Esophagus (tissue), 2 donors: ENCODE results near the gene PNCK. TPM values are rescaled to one million over a fixed set of nuclear protein-coding genes. Genes with fewer than 3 reads are reported as not detected.
"Not testable (repeated sequence)": the region's sequence is repeated elsewhere in the genome, so short reads cannot be mapped to it uniquely, and the experiment has no call there.

Experiments used
- H3K27ac ChIP-seq, 2 donors: one replicate each; pipeline ENCODE4 v1.5.1; 2013; ENCODE audit warnings: low read depth in 2 of 2, mild to moderate bottlenecking in 2 of 2, inconsistent platforms in 1 of 2, low read length in 1 of 2, moderate library complexity in 1 of 2
- H3K27me3 ChIP-seq, 2 donors: one replicate each; pipeline ENCODE4 v1.6.1; 2013; ENCODE audit warnings: low read length in 2 of 2, control low read depth in 1 of 2, mild to moderate bottlenecking in 1 of 2; ENCODE audit not compliant: insufficient read depth in 2 of 2, control insufficient read depth in 1 of 2
- H3K36me3 ChIP-seq, 2 donors: one replicate each; pipeline ENCODE4 v1.6.1; 2013; ENCODE audit warnings: low read length in 1 of 2; ENCODE audit not compliant: control insufficient read depth in 2 of 2, insufficient read depth in 2 of 2
- H3K4me1 ChIP-seq, 2 donors: one replicate each; pipeline ENCODE4 v1.6.1; 2013; ENCODE audit warnings: low read length in 1 of 2; ENCODE audit not compliant: control insufficient read depth in 2 of 2, insufficient read depth in 2 of 2
- H3K4me3 ChIP-seq, 2 donors: one replicate each; pipeline ENCODE4 v1.5.1; 2013; ENCODE audit warnings: low read length in 2 of 2, mild to moderate bottlenecking in 2 of 2, low read depth in 1 of 2, moderate library complexity in 1 of 2
- H3K9me3 ChIP-seq, 2 donors: one replicate each; pipeline ENCODE4 v1.6.1; 2013; ENCODE audit warnings: mild to moderate bottlenecking in 2 of 2, low read depth in 1 of 2, low read length in 1 of 2, moderate library complexity in 1 of 2; ENCODE audit not compliant: control insufficient read depth in 2 of 2, insufficient read depth in 1 of 2
- WGBS, 2 donors: extraction: QIAGEN DNeasy Blood & Tissue Kit; methylation state at CpG; one replicate each; pipeline ENCODE4 v1.1.7; 2013; 5-methylcytosine and 5-hydroxymethylcytosine counted together
- polyA plus RNA-seq, 2 donors: library from polyadenylated mRNA; stranded (reverse); fragments of 200-250 nt; gene quantifications; one replicate each; pipeline ENCODE4 v1.2.3, GENCODE V29; 2013
- donor health status: healthy with polysubstance abuse.
- donor health status: Bipolar disorder and iron deficiency.

PNCK gene
- polyA plus RNA-seq, 2 donors = 5.0 to 6.4 TPM

GRCh38 chrX:153688071-153688470 is 14.5 kb upstream of the PNCK start:
- Histone ChIP-seq H3K27me3 (no peaks in the 10 kb centered on the region), H3K36me3 (no peaks in the 10 kb centered on the region), H3K4me1 (peaks cover 0 to 6% of the 10 kb centered on the region in 2 donors), H3K27ac (peak overlapping the region in 1 of 2 donors; percentile 33), H3K4me3 (peak overlapping the region in 1 of 2 donors; percentile 42), H3K9me3 (no peaks in the 10 kb centered on the region)
- 2 to 60% methylated on average over 3 to 59 of the region's 69 CpGs for WGBS, 2 donors

GRCh38 chrX:153687121-153688039 is 13.8 kb upstream of the PNCK start, which contains the start of gene SLC6A8:
Gene SLC6A8, plus strand, starts transcription at chrX:153687926. Its CDS starts 649 bp downstream, at chrX:153688575.
- peak within 1 kb of the TSS; percentile 6 to 39 for H3K27ac ChIP-seq
- no peaks in the 10 kb centered on the region for H3K9me3 ChIP-seq
- H3K36me3 ChIP-seq = no peaks in the 10 kb centered on the region
- WGBS, 2 donors = 3 to 24% methylated on average over 24 to 56 of the region's 66 CpGs
- peaks cover 0 to 6% of the 10 kb centered on the region in 2 donors for H3K4me1 ChIP-seq
- no peaks in the 10 kb centered on the region for H3K27me3 ChIP-seq
- H3K4me3 ChIP-seq = peak within 1 kb of the TSS; percentile 42 to 54

DNA sequence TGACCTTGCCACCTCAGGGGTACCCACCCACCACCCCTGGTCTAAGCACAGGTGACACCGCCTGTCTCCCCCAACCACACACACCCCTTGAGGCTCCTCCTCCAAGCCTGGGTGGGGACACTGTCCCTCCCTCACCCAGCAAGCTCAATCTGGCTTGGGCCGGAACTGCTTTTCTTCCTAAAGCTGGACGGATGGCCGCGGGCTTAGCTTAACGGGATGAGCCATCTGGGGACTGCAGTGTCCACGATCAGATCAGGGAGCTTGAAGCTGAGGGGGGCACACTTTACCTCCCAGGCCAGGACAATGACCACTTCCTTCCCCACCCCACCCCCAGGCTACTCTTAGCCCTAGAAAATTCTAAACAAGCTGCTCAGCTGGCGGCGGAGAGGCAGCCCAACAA is 13.1 kb upstream of the PNCK start:
- Histone ChIP-seq H3K9me3 (no peaks in the 10 kb centered on the region), H3K4me1 (peaks cover 0 to 6% of the 10 kb centered on the region in 2 donors), H3K4me3 (no peak overlapping the region), H3K27ac (no peak overlapping the region), H3K36me3 (no peaks in the 10 kb centered on the region), H3K27me3 (no peaks in the 10 kb centered on the region)
- WGBS, 2 donors = 30 to 59% methylated on average over 8 to 9 of the region's 9 CpGs

DNA sequence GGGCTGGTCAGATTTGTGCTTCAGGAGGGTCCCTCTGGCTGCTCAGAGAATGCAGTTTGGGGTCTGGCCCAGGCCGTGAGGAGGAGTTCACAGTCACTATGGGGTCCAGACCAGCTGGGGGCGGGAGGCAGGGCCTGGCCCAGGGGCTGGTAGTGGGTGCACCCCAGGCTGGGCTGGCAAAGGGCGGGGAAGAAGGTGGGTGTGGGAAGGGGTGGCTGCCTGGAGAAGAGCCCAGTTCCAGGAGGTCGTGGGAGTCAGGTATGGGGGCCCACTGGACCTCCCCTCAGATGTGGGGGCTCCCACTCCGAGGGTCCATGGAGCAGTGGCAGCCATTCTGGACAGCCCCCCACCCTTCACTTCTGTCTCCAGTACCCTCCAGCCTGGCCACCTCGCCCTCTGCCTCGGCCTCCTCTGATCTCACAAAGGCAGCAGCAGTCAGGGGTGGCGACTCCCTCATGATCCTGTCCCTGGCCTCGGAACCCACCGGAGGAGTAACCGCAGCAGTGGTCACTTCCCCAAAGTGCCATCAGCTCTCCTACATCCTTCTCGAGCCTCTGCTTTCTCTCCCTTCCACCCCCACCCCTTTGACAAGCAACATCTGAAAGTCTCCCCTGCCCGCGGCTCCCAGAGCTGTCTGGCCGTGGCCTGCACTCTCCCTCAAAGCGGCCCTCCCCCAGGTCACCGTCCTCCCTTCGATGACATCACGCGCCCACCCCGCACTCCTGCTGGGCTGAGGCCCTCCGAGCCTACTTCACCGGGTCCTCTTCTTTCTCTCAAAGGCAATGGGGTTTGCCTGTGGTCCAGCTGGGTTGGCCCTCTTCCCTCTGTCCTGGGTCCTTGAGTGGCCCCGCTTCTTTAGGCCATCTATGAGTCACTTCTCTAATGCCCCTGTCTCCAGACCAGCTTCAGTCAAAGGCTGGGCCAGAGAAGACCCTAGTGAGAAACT is 12.4 kb upstream of the PNCK start:
- no peak overlapping the region for H3K4me3 ChIP-seq
- no peaks in the 10 kb centered on the region for H3K27me3 ChIP-seq
- 73 to 84% methylated on average over 21 to 24 of the region's 24 CpGs for WGBS, 2 donors
- H3K36me3 ChIP-seq = no peaks in the 10 kb centered on the region
- H3K4me1 ChIP-seq = peaks cover 0 to 3% of the 10 kb centered on the region in 2 donors
- H3K27ac ChIP-seq = no peak overlapping the region
- H3K9me3 ChIP-seq = no peaks in the 10 kb centered on the region

GRCh38 chrX:153685156-153685536 is 11.5 kb upstream of the PNCK start:
- Histone ChIP-seq H3K9me3 (no peaks in the 10 kb centered on the region), H3K36me3 (no peaks in the 10 kb centered on the region), H3K27me3 (no peaks in the 10 kb centered on the region), H3K4me1 (no peaks in the 10 kb centered on the region), H3K27ac (no peak overlapping the region), H3K4me3 (no peak overlapping the region)
- 67 to 70% methylated on average over 21 of the region's 21 CpGs for WGBS, 2 donors

DNA sequence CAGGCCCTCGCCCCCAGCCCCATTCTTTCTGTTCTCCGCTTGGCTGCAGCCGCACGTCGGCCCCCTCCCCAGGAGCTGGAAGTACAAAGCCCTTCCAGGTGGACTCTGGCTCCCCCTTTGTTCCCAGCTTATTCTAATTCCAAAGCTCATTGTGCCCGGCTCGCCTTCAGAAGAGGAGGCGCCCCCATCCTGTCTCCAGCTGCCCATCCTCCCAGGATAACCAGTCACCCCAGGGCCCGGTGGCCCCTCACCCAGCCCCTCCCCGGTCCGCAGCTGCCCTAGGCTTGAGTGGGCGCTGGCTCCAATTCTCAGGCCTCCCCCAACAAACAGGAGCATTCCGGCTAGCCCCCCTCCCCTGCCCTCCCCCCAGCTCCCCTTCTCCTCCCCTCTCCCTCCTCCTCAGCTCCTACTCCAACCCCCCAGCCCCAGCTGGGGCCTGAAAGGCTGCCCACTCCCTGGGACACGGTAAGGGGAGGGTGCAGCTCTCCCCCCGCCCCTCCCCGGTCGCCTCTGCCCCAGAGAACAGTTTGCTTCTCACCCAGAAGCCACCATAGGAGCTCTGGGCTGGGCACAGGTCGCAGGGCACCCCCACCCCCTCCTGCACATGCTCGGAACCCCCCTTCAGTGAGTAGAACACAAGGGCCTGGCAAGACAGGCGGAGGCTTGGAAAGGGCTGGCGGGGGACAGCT is 11.0 kb upstream of the PNCK start:
- Histone ChIP-seq H3K9me3 (no peaks in the 10 kb centered on the region), H3K27ac (no peak overlapping the region), H3K4me1 (no peaks in the 10 kb centered on the region), H3K27me3 (no peaks in the 10 kb centered on the region), H3K4me3 (no peak overlapping the region), H3K36me3 (no peaks in the 10 kb centered on the region)
- 50 to 67% methylated on average over 16 to 21 of the region's 21 CpGs for WGBS, 2 donors

DNA sequence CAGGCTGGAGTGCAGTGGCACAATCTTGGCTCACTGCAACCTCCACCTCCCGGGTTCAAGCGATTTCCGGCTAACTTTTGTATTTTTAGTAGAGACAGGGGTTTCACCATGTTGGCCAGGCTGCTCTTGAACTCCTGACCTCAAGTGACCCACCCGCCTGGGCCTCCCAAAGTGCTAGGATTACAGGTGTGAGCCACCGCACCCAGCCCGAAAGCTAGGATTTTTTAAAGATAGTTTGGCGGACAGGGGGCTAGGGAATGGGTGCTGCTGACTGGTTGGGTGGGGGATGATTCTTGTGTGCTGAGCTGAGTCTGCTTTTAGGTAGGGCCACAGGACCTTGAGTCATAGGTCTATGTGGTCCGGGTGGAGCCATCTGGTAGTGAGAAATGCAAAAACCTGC is 9.9 kb upstream of the PNCK start:
- H3K4me1 ChIP-seq, H3K9me3 ChIP-seq, H3K27ac ChIP-seq, H3K36me3 ChIP-seq, H3K4me3 ChIP-seq, H3K27me3 ChIP-seq: not testable (repeated sequence)
- WGBS, 2 donors = 95 to 98% methylated on average over 8 of the region's 8 CpGs

GRCh38 chrX:153681175-153681574 is 7.6 kb upstream of the PNCK start:
- no peak overlapping the region for H3K4me3 ChIP-seq
- no peaks in the 10 kb centered on the region for H3K9me3 ChIP-seq
- H3K27me3 ChIP-seq = no peaks in the 10 kb centered on the region
- WGBS, 2 donors = 71 to 75% methylated on average over 12 of the region's 12 CpGs
- no peaks in the 10 kb centered on the region for H3K36me3 ChIP-seq
- H3K4me1 ChIP-seq = no peaks in the 10 kb centered on the region
- H3K27ac ChIP-seq = no peak overlapping the region

- H3K9me3 ChIP-seq = no peaks in the 10 kb centered on the region
- H3K27me3 ChIP-seq = no peaks in the 10 kb centered on the region
- WGBS, 2 donors = 77 to 79% methylated on average over 27 of the region's 27 CpGs
- no peaks in the 10 kb centered on the region for H3K4me1 ChIP-seq
- H3K4me3 ChIP-seq = no peak overlapping the region
- no peaks in the 10 kb centered on the region for H3K36me3 ChIP-seq
- H3K27ac ChIP-seq = no peak overlapping the region
Measured at GRCh38 chrX:153674219-153674851, 722 bp upstream of the PNCK start.
